ENCODE data around the gene FADS1.

The FADS1 gene

GRCh38 chr11:61771195-61771894, 45.5 kb downstream of the FADS1 start:
- TF ChIP-seq, protein P1, sequence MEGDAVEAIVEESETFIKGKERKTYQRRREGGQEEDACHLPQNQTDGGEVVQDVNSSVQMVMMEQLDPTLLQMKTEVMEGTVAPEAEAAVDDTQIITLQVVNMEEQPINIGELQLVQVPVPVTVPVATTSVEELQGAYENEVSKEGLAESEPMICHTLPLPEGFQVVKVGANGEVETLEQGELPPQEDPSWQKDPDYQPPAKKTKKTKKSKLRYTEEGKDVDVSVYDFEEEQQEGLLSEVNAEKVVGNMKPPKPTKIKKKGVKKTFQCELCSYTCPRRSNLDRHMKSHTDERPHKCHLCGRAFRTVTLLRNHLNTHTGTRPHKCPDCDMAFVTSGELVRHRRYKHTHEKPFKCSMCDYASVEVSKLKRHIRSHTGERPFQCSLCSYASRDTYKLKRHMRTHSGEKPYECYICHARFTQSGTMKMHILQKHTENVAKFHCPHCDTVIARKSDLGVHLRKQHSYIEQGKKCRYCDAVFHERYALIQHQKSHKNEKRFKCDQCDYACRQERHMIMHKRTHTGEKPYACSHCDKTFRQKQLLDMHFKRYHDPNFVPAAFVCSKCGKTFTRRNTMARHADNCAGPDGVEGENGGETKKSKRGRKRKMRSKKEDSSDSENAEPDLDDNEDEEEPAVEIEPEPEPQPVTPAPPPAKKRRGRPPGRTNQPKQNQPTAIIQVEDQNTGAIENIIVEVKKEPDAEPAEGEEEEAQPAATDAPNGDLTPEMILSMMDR (IDR thresholded peaks at IDR 0.05; ENCODE audit: borderline replicate concordance, insufficient read depth, low read depth, low read length), result no peak

GRCh38 chr11:61769946-61770683, 46.7 kb downstream of the FADS1 start:
- TF ChIP-seq, protein P1 (IDR thresholded peaks at IDR 0.05; ENCODE audit: borderline replicate concordance, insufficient read depth, low read depth, low read length), result no peak

More at GRCh38 chr11:61771195-61771894, 45.5 kb downstream of the FADS1 start:
- H3K4me3 ChIP-seq (ENCODE audit: low read depth, low read length), result no peak overlapping the region

DNA sequence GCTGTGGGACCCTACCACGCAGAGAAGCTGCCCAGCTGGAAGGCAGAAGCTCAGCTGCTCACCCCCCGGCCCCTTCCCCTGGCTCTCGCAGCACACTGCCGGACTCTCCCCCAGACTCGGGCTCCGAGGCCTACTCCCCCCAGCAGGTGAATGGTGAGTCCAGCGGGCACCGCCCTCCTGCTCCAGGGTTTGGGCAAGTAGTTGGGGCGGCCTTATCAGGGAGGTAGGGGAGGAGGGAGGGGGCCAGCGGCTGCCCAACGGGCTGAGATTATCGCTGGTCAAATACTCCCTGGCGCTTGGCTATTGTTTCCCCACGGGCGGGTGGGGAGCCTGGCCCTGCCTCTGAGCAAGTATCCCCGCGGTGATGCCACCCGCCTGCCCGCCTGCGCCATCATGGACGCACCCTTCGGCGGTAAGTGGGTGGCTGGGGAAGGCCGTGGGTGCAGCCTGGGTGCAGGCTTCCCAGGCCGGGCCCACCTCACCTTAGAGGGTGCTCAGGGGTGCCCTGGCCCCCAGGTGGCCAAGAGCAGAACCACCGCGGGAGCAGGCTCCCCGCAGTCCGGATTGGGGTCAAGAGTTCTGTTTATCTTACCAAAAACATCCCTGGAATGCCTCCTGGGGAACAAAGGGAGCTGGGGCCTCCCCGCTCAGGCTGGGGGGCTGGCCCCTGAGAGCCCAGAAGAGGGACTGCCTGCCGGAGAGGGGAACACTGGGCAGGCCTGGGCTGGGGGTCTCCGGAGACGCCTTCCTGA, 47.5 kb downstream of the FADS1 start:
- TF ChIP-seq, protein P1 (IDR thresholded peaks at IDR 0.05; ENCODE audit: borderline replicate concordance, insufficient read depth, low read depth, low read length), result 0 out of 2 replicates have a peak, but pooled peaks have one; percentile 13
- no peak overlapping the region for H3K4me3 ChIP-seq (ENCODE audit: low read depth, low read length)

More at GRCh38 chr11:61769946-61770683, 46.7 kb downstream of the FADS1 start:
- H3K4me3 ChIP-seq (ENCODE audit: low read depth, low read length), result no peak overlapping the region

- H3K4me3 ChIP-seq (ENCODE audit: low read depth, low read length), result no peak overlapping the region
- TF ChIP-seq, protein P1 (IDR thresholded peaks at IDR 0.05; ENCODE audit: borderline replicate concordance, insufficient read depth, low read depth, low read length), result no peak
Measured at GRCh38 chr11:61768376-61769076, 48.3 kb downstream of the FADS1 start.

GRCh38 chr11:61766353-61766841, 50.4 kb downstream of the FADS1 start:
- no peak overlapping the region for H3K4me3 ChIP-seq (ENCODE audit: low read depth, low read length)
- TF ChIP-seq, protein P1 (IDR thresholded peaks at IDR 0.05; ENCODE audit: borderline replicate concordance, insufficient read depth, low read depth, low read length), result no peak

DNA sequence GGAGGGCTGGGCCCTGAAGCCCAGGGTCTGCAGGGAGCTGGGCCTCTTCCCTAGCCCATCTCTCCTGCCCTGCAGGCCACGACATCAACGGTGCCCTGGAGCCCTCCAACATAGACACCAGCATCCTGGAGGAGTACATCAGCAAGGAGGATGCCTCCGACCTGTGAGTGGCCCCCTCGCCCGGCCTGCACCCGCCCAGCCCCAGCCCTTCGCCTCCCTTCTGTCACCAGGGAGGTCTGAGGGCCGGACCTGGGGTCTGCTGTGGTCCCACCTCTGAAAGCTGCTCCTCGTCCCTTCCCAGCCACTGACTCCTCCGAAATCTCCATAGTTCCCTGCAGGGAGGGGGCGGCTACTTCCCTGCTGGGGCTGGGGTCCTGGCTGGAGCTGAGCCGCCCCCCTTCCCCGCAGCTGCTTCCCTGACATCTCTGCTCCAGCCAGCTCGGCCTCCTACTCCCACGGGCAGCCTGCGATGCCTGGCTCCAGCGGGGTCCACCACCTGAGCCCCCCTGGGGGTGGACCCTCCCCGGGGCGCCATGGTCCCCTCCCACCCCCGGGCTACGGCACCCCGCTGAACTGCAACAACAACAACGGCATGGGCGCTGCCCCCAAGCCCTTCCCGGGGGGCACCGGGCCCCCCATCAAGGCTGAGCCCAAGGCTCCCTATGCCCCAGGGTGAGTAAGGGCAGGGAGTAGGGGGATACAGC, 51.1 kb downstream of the FADS1 start:
- TF ChIP-seq, protein P1 (IDR thresholded peaks at IDR 0.05; ENCODE audit: borderline replicate concordance, insufficient read depth, low read depth, low read length), result no peak
- H3K4me3 ChIP-seq (ENCODE audit: low read depth, low read length), result no peak overlapping the region
